Trophoblast cell (in vitro differentiated cells and primary cell): ENCODE results near the gene SLC27A1.
"Not testable (repeated sequence)": the region's sequence is repeated elsewhere in the genome, so short reads cannot be mapped to it uniquely, and the experiment has no call there.

Experiments
- DNase-seq, 2 donors: peaks; one replicate each; pipeline ENCODE4 v3.0.0-alpha.2; 2016
- H2AFZ ChIP-seq: 2 replicates; pipeline ENCODE4 v1.6.1; 2013; ENCODE audit warnings: low read length, moderate library complexity, mild to moderate bottlenecking; ENCODE audit not compliant: insufficient read depth, poor library complexity
- H2AK5ac ChIP-seq: 2 replicates; pipeline ENCODE4 v1.6.1; 2013; ENCODE audit warnings: mild to moderate bottlenecking, low read length
- H2BK120ac ChIP-seq: 2 replicates; pipeline ENCODE4 v1.6.1; 2013; ENCODE audit warnings: low read length, mild to moderate bottlenecking, moderate library complexity; ENCODE audit not compliant: insufficient read depth, poor library complexity
- H2BK12ac ChIP-seq: 2 replicates; pipeline ENCODE4 v1.6.1; 2013; ENCODE audit warnings: mild to moderate bottlenecking, low read length, moderate library complexity
- H2BK5ac ChIP-seq: 2 replicates; pipeline ENCODE4 v1.6.1; 2013; ENCODE audit warnings: low read length, low read depth, moderate library complexity, mild to moderate bottlenecking; ENCODE audit not compliant: poor library complexity
- H3K14ac ChIP-seq: 2 replicates; pipeline ENCODE4 v1.6.1; 2013; ENCODE audit warnings: mild to moderate bottlenecking, low read length
- H3K18ac ChIP-seq: 2 replicates; pipeline ENCODE4 v1.6.1; 2013; ENCODE audit warnings: mild to moderate bottlenecking, low read length
- H3K23ac ChIP-seq: 2 replicates; pipeline ENCODE4 v1.6.1; 2013; ENCODE audit warnings: low read length
- H3K27ac ChIP-seq: 2 replicates; pipeline ENCODE4 v1.5.1; 2013; ENCODE audit warnings: low read depth, mild to moderate bottlenecking, inconsistent platforms, low read length, moderate library complexity
- H3K27me3 ChIP-seq: 2 replicates; pipeline ENCODE4 v1.6.1; 2013; ENCODE audit warnings: inconsistent platforms, mild to moderate bottlenecking, low read length, moderate library complexity; ENCODE audit not compliant: insufficient read depth
- H3K36me3 ChIP-seq, 2 experiments: 1 replicate in 1 of 2; 2 replicates in 1 of 2; pipeline ENCODE4 v1.6.1; 2013; ENCODE audit warnings: low read length in 2 of 2, mild to moderate bottlenecking in 2 of 2, moderate library complexity in 1 of 2; ENCODE audit not compliant: insufficient read depth in 2 of 2, control insufficient read depth in 1 of 2
- H3K4ac ChIP-seq: 2 replicates; pipeline ENCODE4 v1.6.1; 2013; ENCODE audit warnings: low read depth, mild to moderate bottlenecking, low read length, moderate library complexity
- H3K4me1 ChIP-seq, 2 experiments: 1 replicate in 1 of 2; 2 replicates in 1 of 2; pipeline ENCODE4 v1.6.1; 2013; ENCODE audit warnings: low read length in 2 of 2, mild to moderate bottlenecking in 2 of 2, moderate library complexity in 1 of 2; ENCODE audit not compliant: insufficient read depth in 2 of 2, control insufficient read depth in 1 of 2
- H3K4me2 ChIP-seq: 2 replicates; pipeline ENCODE4 v1.6.1; 2013; ENCODE audit warnings: inconsistent platforms, mild to moderate bottlenecking, low read length, moderate library complexity
- H3K4me3 ChIP-seq: 2 replicates; pipeline ENCODE4 v1.5.1; 2013; ENCODE audit warnings: mild to moderate bottlenecking, low read depth, low read length, inconsistent platforms
- H3K79me1 ChIP-seq: one replicate; pipeline ENCODE4 v1.6.1; 2013; ENCODE audit warnings: low read length
- H3K79me2 ChIP-seq: 2 replicates; pipeline ENCODE4 v1.6.1; 2013; ENCODE audit warnings: low read length, mild to moderate bottlenecking; ENCODE audit not compliant: control insufficient read depth, insufficient read depth, poor library complexity
- H3K9ac ChIP-seq: 2 replicates; pipeline ENCODE4 v1.6.1; 2013; ENCODE audit warnings: mild to moderate bottlenecking, low read length
- H3K9me3 ChIP-seq: 2 replicates; pipeline ENCODE4 v1.6.1; 2013; ENCODE audit warnings: low read depth, mild to moderate bottlenecking, control low read depth, inconsistent platforms, low read length; ENCODE audit not compliant: insufficient read depth
- H4K12ac ChIP-seq: 2 replicates; pipeline ENCODE4 v1.6.1; 2013; ENCODE audit warnings: low read depth, mild to moderate bottlenecking, low read length, moderate library complexity
- H4K8ac ChIP-seq: 2 replicates; pipeline ENCODE4 v1.6.1; 2013; ENCODE audit warnings: low read depth, mild to moderate bottlenecking, low read length, moderate library complexity
- H4K91ac ChIP-seq: one replicate; pipeline ENCODE4 v1.6.1; 2013; ENCODE audit warnings: low read depth, mild to moderate bottlenecking, low read length, moderate library complexity
- WGBS: extraction: QIAGEN DNeasy Blood & Tissue Kit; methylation state at CpG from one replicate; pipeline ENCODE4 v1.1.7; 2013; ENCODE audit warnings: missing lambda C conversion rate; ENCODE audit not compliant: insufficient read length, insufficient coverage; ENCODE audit errors: extremely low coverage; 5-methylcytosine and 5-hydroxymethylcytosine counted together

Gene SLC27A1

DNA sequence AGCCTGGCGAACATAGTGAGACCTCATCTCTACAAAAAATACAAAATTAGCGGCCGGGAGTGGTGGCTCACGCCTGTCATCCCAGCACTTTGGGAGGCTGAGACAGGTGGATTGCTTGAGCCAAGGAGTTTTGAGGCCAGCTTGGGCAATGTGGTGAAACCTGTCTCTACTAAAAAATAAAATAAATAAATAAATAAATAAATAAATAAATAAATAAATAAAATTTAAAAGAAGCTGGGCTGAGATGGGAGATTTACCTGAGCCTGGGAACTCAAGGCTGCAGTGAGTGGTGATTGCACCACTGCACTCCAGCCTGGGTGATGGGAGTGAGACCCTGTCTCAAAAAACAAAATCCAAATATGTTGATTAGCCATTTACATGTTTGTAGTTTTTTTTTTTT, 82.4 kb downstream of the SLC27A1 start:
- no CpG with 5 or more reads among the region's 4 CpGs for WGBS
- H2BK5ac ChIP-seq, H2AFZ ChIP-seq, H3K23ac ChIP-seq, H3K18ac ChIP-seq, H2AK5ac ChIP-seq, H3K4me2 ChIP-seq, H3K4me1 ChIP-seq, H3K4me3 ChIP-seq, H3K79me1 ChIP-seq, H3K9me3 ChIP-seq, H4K8ac ChIP-seq, H3K27me3 ChIP-seq, DNase-seq, H3K27ac ChIP-seq, H2BK120ac ChIP-seq, H4K91ac ChIP-seq, H3K9ac ChIP-seq, H3K79me2 ChIP-seq, H2BK12ac ChIP-seq, H3K4ac ChIP-seq, H3K14ac ChIP-seq, H4K12ac ChIP-seq, H3K36me3 ChIP-seq: not testable (repeated sequence)

DNA sequence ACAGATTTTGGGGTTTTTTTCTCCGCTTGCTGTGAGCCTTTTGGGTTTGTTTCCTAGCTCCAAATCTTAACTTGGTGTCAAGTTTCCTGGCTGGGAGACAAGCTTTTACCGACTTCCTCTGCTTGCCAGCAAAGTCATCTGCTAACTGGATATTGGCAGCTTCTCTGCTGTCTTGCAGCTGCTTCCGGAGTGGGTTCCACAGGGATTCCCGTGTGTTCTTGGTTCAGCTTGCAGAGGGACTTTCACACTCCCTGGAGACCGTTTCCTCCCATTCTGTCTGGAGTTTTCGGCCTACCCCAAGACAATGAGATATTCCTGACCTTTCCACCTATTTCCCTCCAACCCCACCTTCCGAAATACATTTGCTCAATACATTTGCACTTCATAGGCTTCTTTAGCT, 82.9 kb downstream of the SLC27A1 start:
- no peak overlapping the region for H3K9ac ChIP-seq
- no CpG with 5 or more reads among the region's 7 CpGs for WGBS

DNA sequence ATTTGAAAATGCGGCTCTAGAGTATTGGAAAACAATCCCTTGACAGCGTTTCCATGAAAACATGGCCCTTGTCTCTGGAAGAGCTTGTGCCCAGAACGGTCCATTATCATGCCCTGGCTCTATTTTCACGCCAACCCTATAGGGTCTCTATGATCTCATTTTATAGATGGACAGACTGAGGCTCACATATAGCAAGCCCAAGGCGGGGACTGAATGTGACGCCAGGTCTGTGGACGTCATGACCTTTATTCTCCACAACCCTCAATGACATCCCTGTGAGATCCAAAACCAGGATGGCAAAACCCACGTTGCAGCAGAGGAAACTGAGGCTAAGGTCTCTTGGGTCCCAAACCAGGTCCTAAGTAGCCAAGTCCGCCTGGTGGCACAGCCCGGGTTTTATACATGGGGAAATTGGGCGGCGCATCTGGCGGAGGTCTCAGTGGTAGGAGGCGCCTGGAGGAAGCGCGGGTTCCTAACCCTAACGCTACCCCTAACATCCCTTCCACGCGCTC, 84.7 kb downstream of the SLC27A1 start:
- no peaks in the 10 kb centered on the region for H3K27me3 ChIP-seq
- peak overlapping the region; percentile 17 for H3K4ac ChIP-seq
- no peak overlapping the region for H3K4me3 ChIP-seq
- no CpG with 5 or more reads among the region's 19 CpGs for WGBS
- H3K4me1 ChIP-seq: peaks cover 3 to 6% of the 10 kb centered on the region in 2 experiments
- peak overlapping the region; percentile 47 for H3K9ac ChIP-seq
- peak overlapping the region; percentile 60 for H2BK5ac ChIP-seq
- H2AFZ ChIP-seq: peak overlapping the region; percentile 88
- H2AK5ac ChIP-seq: no peak overlapping the region
- H4K12ac ChIP-seq: peak overlapping the region; percentile 65
- H4K91ac ChIP-seq: no peak overlapping the region
- H3K4me2 ChIP-seq: peak overlapping the region; percentile 82
- no peak overlapping the region for H2BK120ac ChIP-seq
- H3K14ac ChIP-seq: peak overlapping the region; percentile 49
- H3K18ac ChIP-seq: peak overlapping the region; percentile 39
- DNase-seq: no peak
- H3K79me2 ChIP-seq: peaks cover 4% of the 10 kb centered on the region
- H3K23ac ChIP-seq: no peak overlapping the region
- H2BK12ac ChIP-seq: peak overlapping the region; percentile 45
- peak overlapping the region; percentile 81 for H4K8ac ChIP-seq
- no peak overlapping the region for H3K27ac ChIP-seq
- no peaks in the 10 kb centered on the region for H3K9me3 ChIP-seq
- H3K36me3 ChIP-seq: peaks cover 7 to 11% of the 10 kb centered on the region in 2 experiments
- peaks cover 6% of the 10 kb centered on the region for H3K79me1 ChIP-seq

More for the DNA sequence above, 82.9 kb downstream of the SLC27A1 start:
- no peak overlapping the region for H2AK5ac ChIP-seq
- no peak overlapping the region for H2BK120ac ChIP-seq
- peaks cover 3 to 6% of the 10 kb centered on the region in 2 experiments for H3K4me1 ChIP-seq
- peaks cover 4% of the 10 kb centered on the region for H3K79me2 ChIP-seq
- H3K36me3 ChIP-seq: peaks cover 0 to 5% of the 10 kb centered on the region in 2 experiments
- H3K27me3 ChIP-seq: no peaks in the 10 kb centered on the region
- H3K18ac ChIP-seq: no peak overlapping the region
- H2AFZ ChIP-seq: no peak overlapping the region
- H4K8ac ChIP-seq: no peak overlapping the region
- H3K4me2 ChIP-seq: no peak overlapping the region
- H4K12ac ChIP-seq: no peak overlapping the region
- H4K91ac ChIP-seq: no peak overlapping the region
- H3K9me3 ChIP-seq: no peaks in the 10 kb centered on the region
- no peak overlapping the region for H3K4me3 ChIP-seq
- peak in 1 of 2 donors; percentile 9 for DNase-seq
- no peak overlapping the region for H3K14ac ChIP-seq
- H3K27ac ChIP-seq: no peak overlapping the region
- H3K4ac ChIP-seq: no peak overlapping the region
- H2BK5ac ChIP-seq: no peak overlapping the region
- peaks cover 6% of the 10 kb centered on the region for H3K79me1 ChIP-seq
- H3K23ac ChIP-seq: no peak overlapping the region
- no peak overlapping the region for H2BK12ac ChIP-seq

DNA sequence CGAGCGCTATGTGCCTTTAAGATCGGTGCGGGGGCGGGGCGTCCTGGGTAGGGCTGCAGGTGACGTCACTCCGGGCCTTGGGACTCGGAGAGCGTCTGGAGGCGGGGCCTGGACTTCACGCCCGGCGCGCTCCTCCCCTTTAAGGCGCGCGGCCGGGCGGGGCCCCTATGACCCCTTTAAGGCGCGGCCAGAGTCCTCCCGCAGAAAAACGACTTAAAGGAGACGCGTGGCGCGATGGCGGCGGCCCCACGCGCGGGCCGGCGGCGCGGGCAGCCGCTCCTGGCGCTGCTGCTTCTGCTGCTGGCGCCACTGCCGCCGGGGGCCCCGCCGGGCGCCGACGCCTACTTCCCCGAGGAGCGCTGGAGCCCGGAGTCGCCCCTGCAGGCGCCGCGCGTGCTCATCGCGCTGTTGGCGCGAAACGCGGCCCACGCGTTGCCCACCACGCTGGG, 85.2 kb downstream of the SLC27A1 start, which contains the start of gene COLGALT1:
TSS of gene COLGALT1 (plus strand) at position 170 of the 449 bp plus-strand sequence. CDS start at position 235, 65 bp downstream.
- Histone ChIP-seq H3K4ac (peak within 1 kb of the TSS; percentile 49), H3K9ac (peak within 1 kb of the TSS; percentile 73), H3K79me2 (peaks cover 4% of the 10 kb centered on the region), H3K4me1 (peaks cover 3 to 6% of the 10 kb centered on the region in 2 experiments), H4K12ac (peak within 1 kb of the TSS; percentile 65), H4K91ac (peak within 1 kb of the TSS; percentile 49), H2BK5ac (peak within 1 kb of the TSS; percentile 60), H3K18ac (peak within 1 kb of the TSS; percentile 39), H2AFZ (peak within 1 kb of the TSS; percentile 88), H3K14ac (peak within 1 kb of the TSS; percentile 87), H3K4me3 (peak within 1 kb of the TSS; percentile 94), H3K27ac (no peak within 1 kb of the TSS), H3K36me3 (peaks cover 12 to 16% of the 10 kb centered on the region in 2 experiments), H3K23ac (no peak within 1 kb of the TSS), H3K9me3 (no peaks in the 10 kb centered on the region), H4K8ac (peak within 1 kb of the TSS; percentile 81), H3K27me3 (no peaks in the 10 kb centered on the region), H2AK5ac (peak within 1 kb of the TSS; percentile 1), H2BK120ac (peak within 1 kb of the TSS; percentile 61), H2BK12ac (peak within 1 kb of the TSS; percentile 45), H3K79me1 (peaks cover 6% of the 10 kb centered on the region), H3K4me2 (peak within 1 kb of the TSS; percentile 82)
- peak; percentile 99 for DNase-seq
- WGBS: no CpG with 5 or more reads among the region's 64 CpGs
